TTC549 (cell line): ENCODE data around the gene SAMD8.
"Not testable (repeated sequence)": the region's sequence is repeated elsewhere in the genome, so short reads cannot be mapped to it uniquely, and the experiment has no call there.

Experiments
- FAIRE-seq: peaks from 2 replicates; lab custom pipeline; 2012; peaks lifted over from hg19 to GRCh38; lab: Jason Lieb, UNC

SAMD8 gene

DNA sequence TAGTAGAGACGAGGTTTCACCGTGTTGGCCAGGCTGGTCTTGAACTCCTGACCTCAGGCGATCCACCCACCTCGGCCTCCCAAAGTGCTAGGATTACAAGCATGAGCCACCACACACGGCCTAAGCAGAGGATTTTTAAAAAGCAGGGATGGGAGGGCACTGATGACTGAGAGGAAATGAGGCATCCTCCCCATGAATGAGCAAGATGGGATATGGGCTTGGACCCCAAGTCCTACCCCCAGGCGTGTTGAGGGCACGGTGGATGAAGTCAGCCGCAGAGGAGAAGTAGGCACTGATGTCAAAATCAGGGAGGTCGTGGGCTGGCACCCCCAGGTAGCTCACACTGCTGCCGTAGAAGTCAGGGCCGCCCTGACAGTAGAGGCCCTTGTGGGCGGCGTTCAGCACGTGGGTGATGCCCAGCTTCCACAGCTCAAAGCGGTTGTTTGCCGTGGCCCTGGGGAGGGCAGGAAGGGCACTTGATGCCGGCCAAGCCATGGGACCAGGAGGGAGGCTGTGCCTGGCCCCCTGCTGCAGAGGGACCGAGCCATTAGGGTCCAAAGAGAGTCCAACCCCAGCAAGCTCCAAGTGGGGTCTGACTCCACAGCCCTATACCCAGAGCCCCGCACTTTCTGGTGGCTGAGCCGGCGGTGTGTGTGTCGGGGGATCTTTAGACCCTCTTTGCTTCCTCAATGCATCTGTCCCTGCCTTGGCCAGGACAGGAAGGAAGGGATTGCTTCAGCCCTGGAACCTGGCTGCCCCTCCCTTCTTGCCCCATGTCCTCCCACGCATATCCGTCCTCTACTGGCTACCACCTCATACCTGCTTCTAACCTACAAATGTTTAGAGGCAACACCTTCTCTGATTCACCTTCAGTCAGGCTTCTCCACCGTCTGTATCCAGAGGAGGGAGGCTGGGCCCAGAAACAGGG lies 3.4 kb upstream of the SAMD8 start:
- FAIRE-seq, result no peak

DNA sequence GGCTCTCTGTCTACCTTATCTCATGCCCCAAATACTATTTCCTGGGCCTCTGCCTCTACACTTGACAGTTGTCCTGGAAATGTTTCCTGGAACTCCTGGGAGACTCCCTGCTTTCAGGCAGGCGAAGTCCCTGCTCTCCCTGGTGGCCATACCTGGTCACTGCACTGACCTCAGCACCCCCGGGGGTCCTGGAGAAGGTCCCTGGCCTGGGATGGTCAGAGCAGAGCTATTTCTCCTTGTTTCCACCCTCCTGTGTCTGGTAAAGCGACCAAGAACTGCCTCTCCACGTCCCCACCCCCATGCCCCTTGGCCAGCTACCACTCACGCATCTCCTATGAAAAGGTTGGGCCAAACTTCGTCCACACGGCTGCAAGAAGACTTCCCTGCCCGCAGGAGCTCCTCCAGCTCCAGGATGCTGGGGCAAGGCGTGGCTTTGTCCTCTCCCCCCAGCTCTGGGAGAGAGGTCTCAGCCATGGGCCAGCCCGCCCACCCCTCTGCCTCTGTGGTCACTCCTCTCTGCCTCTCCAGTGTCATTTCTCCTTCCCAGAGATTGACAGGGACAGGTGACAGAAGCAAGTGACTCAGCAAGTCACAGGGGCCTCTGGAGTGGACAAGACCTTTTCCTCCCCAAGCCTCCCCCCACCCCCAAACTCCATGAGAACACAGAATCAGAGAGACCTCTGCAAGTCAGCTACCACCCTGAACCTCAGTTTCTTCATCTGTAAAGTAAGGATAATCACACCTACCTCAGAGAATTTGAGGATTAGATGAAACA lies 2.6 kb upstream of the SAMD8 start:
- FAIRE-seq, result no peak

- no peak for FAIRE-seq
Measured at GRCh38 chr10:75109459-75109778, 2.0 kb upstream of the SAMD8 start.

GRCh38 chr10:75110006-75110632 lies 1.3 kb upstream of the SAMD8 start:
- FAIRE-seq, result no peak

DNA sequence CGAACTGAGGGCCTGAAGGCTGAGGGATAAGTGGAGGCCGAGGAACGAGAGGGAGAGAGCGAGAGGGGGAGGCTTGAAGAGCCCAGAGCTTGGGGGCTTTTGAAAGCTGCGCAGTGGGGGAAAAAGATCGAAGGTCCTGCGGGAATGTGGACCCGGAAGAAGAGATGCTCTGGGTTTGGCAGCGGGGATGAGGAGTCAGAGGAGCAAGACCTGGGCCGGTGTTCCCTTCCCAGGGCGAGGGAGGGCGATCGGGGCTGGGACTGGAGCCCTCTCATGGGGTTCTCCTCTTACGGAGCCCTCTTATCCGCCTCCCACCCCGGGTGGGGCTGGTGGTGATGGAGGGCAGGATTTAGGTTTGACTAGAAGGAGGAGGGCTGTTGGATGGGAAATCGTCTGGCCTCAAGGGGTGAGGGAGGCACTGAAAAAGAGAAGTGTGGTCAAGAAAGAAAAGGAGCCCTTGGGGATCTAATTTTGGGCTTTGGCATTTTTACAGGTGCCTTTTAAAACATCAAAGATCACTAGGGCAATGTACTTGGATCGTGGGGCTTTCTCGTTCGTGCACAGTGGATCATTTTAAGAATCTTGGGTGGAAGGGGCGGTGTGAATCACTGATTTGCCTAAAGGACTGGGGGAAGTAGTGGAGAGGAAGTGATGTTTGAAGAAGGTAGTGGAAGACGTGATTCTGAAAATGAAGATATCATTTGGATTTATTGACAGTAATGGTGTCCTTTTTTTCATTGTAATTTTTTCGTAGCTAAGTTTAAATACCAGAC lies 637 bp downstream of the SAMD8 start:
- FAIRE-seq, result no peak

DNA sequence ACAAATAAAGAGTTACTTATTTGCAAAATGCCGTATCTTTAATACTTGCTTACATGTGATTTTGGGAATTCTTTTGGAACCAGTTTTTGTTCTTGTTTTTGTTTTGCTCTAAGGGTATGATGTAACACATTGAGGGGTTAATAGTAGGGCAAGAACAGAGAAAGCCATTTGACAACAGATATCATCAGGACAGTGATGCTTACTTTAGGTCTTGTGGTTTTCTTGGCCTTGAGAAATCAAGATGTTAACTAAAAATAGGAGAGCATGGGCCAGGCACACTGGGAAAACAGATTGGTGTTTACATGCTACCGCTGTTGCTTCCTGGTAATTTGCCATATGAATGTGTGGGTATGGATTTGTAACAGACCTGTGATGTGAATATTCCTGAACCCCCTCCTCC lies 3.7 kb downstream of the SAMD8 start:
- FAIRE-seq, result no peak

DNA sequence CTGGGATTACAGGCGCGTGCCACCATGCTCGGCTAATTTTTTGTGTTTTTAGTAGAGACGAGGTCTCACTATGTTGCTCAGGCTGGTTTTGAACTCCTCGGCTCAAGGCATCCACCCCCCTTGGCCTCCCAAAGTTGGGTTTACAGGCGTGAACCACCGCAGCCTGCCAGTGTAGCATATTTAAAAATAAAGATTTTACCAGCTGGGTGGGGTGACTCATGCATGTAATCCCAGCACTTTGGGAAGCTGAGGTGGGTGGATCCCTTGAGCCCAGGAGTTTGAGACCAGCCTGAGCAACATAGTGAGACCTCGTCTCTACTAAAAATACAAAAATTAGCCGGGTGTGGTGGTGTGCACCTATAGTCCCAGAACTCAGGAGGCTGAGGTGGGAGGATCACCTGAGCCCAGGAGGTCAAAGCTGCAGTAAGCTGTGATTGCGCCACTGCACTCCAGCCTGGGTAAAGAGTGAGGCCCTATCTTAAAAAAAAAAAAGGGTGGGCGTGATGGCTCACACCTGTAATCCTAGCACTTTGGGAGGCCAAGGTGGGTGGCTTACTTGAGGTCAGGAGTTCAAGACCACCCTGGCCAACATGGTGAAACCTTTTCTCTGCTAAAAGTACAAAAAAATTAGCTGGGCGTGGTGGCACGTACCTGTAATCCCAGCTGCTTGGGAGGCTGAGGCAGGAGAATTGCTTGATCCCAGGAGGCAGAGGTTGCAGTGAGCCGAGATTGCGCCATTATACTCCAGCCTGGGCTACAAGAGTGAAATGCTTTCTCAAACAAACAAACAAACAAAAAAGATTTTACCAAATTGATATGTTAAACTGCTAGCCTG lies 5.7 kb downstream of the SAMD8 start:
- FAIRE-seq, result not testable (repeated sequence)

GRCh38 chr10:75117995-75118394 lies 6.5 kb downstream of the SAMD8 start:
- FAIRE-seq, result no peak

DNA sequence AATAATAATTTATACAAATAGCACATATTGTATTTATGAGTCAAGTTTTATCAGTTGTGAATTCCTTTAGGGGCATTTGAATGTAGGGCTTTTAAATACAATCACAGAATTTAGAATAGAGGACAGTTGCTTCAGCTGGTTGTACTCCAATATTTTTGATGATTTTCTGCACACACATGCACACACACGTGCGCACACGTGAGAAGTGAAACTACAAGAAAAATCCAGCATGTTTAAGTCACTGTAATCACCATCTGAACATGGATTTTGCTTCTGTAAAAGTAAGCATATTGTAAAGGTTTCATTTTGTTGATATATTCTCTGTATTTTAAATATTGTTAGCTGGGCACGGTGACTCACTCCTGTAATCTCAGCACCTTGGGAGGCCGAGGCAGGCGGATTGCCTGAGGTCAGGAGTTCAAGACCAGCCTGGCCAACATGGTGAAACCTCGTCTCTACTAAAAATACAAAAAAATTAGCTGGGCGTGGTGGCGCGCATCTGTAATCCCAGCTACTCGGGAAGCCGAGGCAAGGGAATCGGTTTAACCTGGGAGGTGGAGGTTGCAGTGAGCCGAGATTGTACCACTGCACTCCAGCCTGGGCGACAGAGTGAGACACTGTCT lies 8.1 kb downstream of the SAMD8 start:
- FAIRE-seq, result not testable (repeated sequence)

- FAIRE-seq, result no peak
Measured at GRCh38 chr10:75121322-75121721, 9.9 kb downstream of the SAMD8 start.

- no peak for FAIRE-seq
Measured at GRCh38 chr10:75122505-75122904, 11.0 kb downstream of the SAMD8 start.

DNA sequence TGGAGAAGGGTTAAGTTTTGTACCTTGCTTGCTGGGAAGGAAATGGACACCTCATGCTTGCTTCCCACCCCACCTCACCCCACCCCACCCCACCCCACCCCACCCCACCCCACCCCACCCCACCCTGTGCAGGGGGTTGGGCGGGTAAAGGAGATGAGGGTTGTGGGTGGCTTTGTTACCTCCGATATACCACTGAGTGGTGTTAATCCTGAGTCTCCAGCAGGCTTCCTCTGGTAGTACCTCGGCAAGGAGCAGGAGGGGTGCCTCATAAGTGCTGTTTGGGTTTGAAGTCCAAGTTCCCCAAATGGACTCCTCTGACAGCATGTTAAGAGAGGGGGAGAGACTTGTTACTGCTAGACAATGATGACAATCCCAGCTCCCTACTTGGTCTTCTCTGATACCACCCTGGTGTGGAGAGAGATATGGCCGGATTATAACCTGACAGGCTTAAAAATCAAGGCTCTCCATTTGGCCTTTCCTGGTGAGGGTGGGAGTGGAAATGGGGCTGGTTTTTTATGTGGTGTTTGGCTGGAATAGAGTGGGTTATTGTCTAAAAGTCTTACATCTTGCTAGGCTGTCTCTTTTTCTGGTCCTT lies 11.7 kb downstream of the SAMD8 start:
- FAIRE-seq, result no peak

- no peak for FAIRE-seq
Measured at GRCh38 chr10:75126277-75126676, 14.8 kb downstream of the SAMD8 start.

DNA sequence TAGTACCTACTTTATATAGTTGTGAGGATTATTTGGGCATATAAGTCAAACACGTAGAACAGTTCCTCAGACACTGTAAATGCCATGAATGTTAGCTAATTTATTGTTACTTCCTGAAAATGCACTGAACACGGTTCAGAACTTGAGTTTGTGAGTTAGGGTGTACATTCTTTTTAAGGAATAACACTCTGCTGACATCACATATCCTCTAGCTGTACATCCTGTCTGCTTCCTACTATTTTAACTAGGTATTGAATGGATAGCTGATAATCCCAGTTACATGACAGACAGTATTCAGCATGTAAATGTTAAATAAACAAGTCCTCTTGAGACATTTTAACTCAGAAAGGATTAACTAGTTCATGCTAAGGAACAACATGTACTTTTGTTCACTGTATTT lies 16.0 kb downstream of the SAMD8 start:
- no peak for FAIRE-seq

GRCh38 chr10:75128985-75129384 lies 17.5 kb downstream of the SAMD8 start:
- FAIRE-seq, result not testable (repeated sequence)

- no peak for FAIRE-seq
Measured at GRCh38 chr10:75129537-75129936, 18.1 kb downstream of the SAMD8 start.

DNA sequence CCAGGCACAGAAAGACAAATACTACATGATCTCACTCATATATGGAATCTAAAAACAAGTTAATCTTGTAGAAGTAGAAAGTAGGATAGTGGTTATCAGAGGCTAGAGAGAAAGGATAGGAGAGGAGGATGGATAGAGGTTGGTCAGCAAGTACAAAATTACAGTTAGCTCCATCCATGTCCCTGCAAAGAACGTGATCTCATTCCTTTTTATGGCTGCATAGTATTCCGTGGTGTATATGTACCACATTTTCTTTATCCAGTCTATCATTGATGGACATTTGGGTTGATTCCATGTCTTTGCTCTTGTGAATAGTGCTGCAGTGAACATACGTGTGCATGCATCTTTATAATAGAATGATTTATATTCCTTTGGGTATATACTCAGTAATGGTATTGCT lies 22.2 kb downstream of the SAMD8 start:
- not testable (repeated sequence) for FAIRE-seq

DNA sequence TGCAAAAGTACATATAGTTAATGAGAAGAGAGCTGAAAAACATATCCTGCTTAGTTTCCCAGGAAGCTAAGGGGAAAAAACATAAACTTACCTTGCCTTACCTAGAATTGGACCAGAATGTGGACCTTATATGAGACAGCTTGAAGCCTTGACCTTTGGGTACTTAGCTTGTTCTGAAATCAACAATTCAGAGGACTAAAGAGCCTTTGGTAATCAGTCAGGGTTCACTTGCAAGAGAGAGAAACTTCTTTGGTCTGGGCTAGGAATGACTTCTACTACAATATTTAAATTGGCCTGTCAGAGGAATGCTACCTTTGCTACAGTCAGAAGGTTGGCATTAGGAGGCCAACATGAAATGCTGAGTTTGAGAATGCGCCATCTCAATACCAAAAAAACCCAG lies 24.9 kb downstream of the SAMD8 start:
- FAIRE-seq, result no peak

- no peak for FAIRE-seq
Measured at GRCh38 chr10:75137533-75138438, 26.3 kb downstream of the SAMD8 start.
